Heart right ventricle (tissue), 16 donors: ENCODE data around the gene ZNF383. TPM values are rescaled to one million over a fixed set of nuclear protein-coding genes. Genes with fewer than 3 reads are reported as not detected.
"Not testable (repeated sequence)": the region's sequence is repeated elsewhere in the genome, so short reads cannot be mapped to it uniquely, and the experiment has no call there.

Experiments used
- ATAC-seq, 8 donors: fragments of 200-7000 bp; cut with Tn5 transposase; one replicate each; pipeline ENCODE4 v1.9.1; 2020; ENCODE audit warnings: mild to moderate bottlenecking in 8 of 8, moderate library complexity in 8 of 8, moderate number of reproducible peaks in 1 of 8
- DNase-seq, 2 donors: peaks; one replicate each; pipeline ENCODE4 v3.0.0-alpha.2; 2020
- H3K27ac ChIP-seq, 10 donors: fragments of 200-600 bp; sonication (generic) in 2 of 10; one replicate each; pipeline versions ENCODE4 v1.5.0 to v1.8.0; 2020 to 2022; ENCODE audit warnings: mild to moderate bottlenecking in 3 of 10
- H3K27me3 ChIP-seq, 7 donors: fragments of 200-600 bp; one replicate each; pipeline ENCODE4 v1.8.0; 2021 to 2022; ENCODE audit warnings: mild to moderate bottlenecking in 2 of 7
- H3K36me3 ChIP-seq, 9 donors: fragments of 200-600 bp; sonication (generic) in 1 of 9; one replicate each; pipeline versions ENCODE4 v1.5.0 to v1.8.0; 2020 to 2022; ENCODE audit warnings: mild to moderate bottlenecking in 2 of 9
- H3K4me1 ChIP-seq, 9 donors: fragments of 200-600 bp; sonication (generic) in 1 of 9; one replicate each; pipeline versions ENCODE4 v1.5.0 to v1.8.0; 2020 to 2022; ENCODE audit warnings: mild to moderate bottlenecking in 4 of 9
- H3K4me3 ChIP-seq, 10 donors: fragments of 200-600 bp; sonication (generic) in 2 of 10; one replicate each; pipeline versions ENCODE4 v1.5.0 to v1.8.0; 2020 to 2022; ENCODE audit warnings: mild to moderate bottlenecking in 7 of 10, moderate library complexity in 2 of 10
- H3K9me3 ChIP-seq, 11 donors: fragments of 200-600 bp in 10 of 11; sonication (generic) in 2 of 11; one replicate each; pipeline versions ENCODE4 v1.5.0 to v1.8.0; 2013 to 2022; ENCODE audit warnings: mild to moderate bottlenecking in 2 of 11, control low read depth in 1 of 11, moderate library complexity in 1 of 11
- WGBS, 2 donors: extraction: QIAGEN DNeasy Blood & Tissue Kit; methylation state at CpG; one replicate each; pipeline ENCODE4 v1.1.7; 2013; ENCODE audit warnings: inconsistent platforms in 1 of 2; 5-methylcytosine and 5-hydroxymethylcytosine counted together
- intact Hi-C, 10 donors: fragments of 100-400 bp; cut with DNase I; formaldehyde crosslinking; loops; one replicate each; pipeline versions ENCODE4 v1.11.1 to v1.14.2; 2022
- long read RNA-seq, 3 donors: library from polyadenylated mRNA; unstranded; transcript quantifications; one replicate each; pipeline ENCODE4 v2.0.0, GENCODE V29; 2020 to 2021
- polyA plus RNA-seq, 2 donors: library from polyadenylated mRNA; stranded (reverse); fragments of 200-250 nt; gene quantifications; one replicate each; pipeline ENCODE4 v1.2.3, GENCODE V29; 2013
- total RNA-seq, 10 donors: library from RNA; stranded (reverse); fragmentation: NEBNext Ultra II Directional in 3 of 10; extraction: Animal tissue kit (Norgen Biotek cat#: 25700) in 3 of 10; gene quantifications; one replicate each; pipeline versions ENCODE4 v1.2.1 to v1.2.4, GENCODE V29; 2021 to 2023
- TF ChIP-seq, protein P1 (sequence below), 9 donors: fragments of 200-600 bp; sonication (generic) in 2 of 9; IDR thresholded peaks; one replicate each; pipeline versions ENCODE4 v1.5.0 to v1.8.0; 2021 to 2022; ENCODE audit warnings: antibody characterized with exemption in 9 of 9, mild to moderate bottlenecking in 5 of 9, moderate library complexity in 1 of 9
- donor health status: Arrhythmogenic right ventricular cardiomyopathy.
- donor health status: ischemic (EF 13 %, LVEDD 7.1; RV severe dilation, severe dysfunction).
- donor health status: healthy with polysubstance abuse.
- donor health status: DM: no; HTN: yes; CAD: no.
- donor health status: DM: no; HTN: no; CAD: no.
- donor health status: ischemic (EF 25% LVEDD 6.9; RV normal size, moderate dysfunction).
- donor health status: ischemic (EF 25% LVEDD 5.7; RV mildly dilated, moderate dysfunction).
- donor health status: healthy.
- donor health status: DM: yes; HTN: yes; CAD: no.
- donor health status: Ischemic cardiomyopathy.
- donor health status: ischemic (EF 35%, LVEDD 5.7; RV mildly dilated, moderate dysfunction).
- donor health status: nonischemic (EF 11% LVEDD 7.7; RV severe dilation, severe dysfunction).
- donor health status: DM: yes; HTN: yes; CAD: no.
- donor health status: PGD.
- donor health status: ischemic (EF 29% LVEDD 5.4; RV normal size, mild dysfunction).
- donor health status: nonischemic (EF 23%, LVEDD 6.1; RV moderate dilation, normal function).

The ZNF383 gene
- 10 to 100 TPM in 3 of 10 donors, 1 to 10 TPM in 7; 8.1 to 12.7 (median 9.1) TPM for total RNA-seq
- 1 to 10 TPM; 2.7 to 7.1 TPM for polyA plus RNA-seq
- long read RNA-seq, donor 1, partial matches to known transcripts, result 0 of 5 reads
- long read RNA-seq, donor 1, other reads (novel, unspliced or antisense), result 5 of 5 reads
- long read RNA-seq, donor 2, partial matches to known transcripts, result 0 of 4 reads
- long read RNA-seq, donor 2, other reads (novel, unspliced or antisense), result 4 of 4 reads
- long read RNA-seq, donor 3, partial matches to known transcripts, result 0 of 6 reads
- long read RNA-seq, donor 3, other reads (novel, unspliced or antisense), result 6 of 6 reads

DNA sequence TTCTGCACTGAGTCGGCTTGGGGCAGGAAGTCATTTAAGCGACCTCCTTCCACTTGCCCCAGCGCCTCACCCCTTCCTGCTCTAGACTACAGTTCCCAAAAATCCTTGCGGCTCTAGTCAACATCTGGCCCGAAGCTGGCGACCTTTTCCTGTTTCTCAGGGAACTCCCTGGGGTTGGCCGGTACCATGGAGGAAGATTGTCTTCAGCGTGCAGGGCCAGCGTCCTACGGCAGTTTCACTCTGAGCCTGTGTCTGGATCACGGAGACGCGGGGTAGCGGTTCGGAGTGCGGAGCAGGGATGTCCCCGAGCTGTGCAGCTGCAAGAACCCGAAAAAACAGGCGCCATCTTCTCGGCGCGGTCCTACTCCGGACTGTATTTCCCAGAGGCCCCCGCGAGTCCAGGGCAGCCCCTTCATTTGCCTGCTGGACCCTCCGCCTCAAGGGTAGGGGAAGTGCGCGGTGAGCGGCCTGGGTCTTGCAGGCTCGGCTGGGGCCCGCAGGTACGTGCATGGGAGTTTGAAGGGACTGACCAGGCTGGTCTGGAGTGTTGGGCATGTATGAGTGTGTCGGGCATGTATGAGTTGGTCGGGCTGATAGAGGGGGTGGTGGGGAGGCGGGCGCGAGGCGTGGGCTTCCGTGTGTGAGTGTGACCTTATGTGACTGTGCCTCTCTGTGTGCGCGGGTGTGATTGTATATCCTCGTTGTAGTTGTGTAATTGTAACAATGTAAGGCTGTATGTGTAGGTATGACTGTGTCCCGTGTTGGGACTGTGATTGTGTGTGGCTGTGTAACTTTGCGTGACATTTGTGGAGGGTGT lies at the start of gene ZNF383:
ZNF383 (plus strand) TSS at position 440 of the 817 bp plus-strand sequence. CDS start 12,240 bp downstream, outside the sequence.
- Histone ChIP-seq H3K36me3 (peaks cover 0 to 36% (median 13%) of the 10 kb centered on the region in 9 donors), H3K9me3 (peaks cover 0 to 25% (median 0%) of the 10 kb centered on the region in 11 donors), H3K4me1 (peaks cover 0 to 23% (median 13%) of the 10 kb centered on the region in 9 donors), H3K4me3 (peak within 1 kb of the TSS; percentile 61 to 85 (median 74)), H3K27me3 (no peaks in the 10 kb centered on the region), H3K27ac (peak within 1 kb of the TSS; percentile 88 to 97 (median 93))
- intact Hi-C loops, result loop anchor here in 6 of 10 donors (5.0 to 10.0 kb wide), 6 partner anchors 46 to 246 kb away; partner anchors contain the start of genes ZNF585A (in 3 of the 6) and ZNF420 (in 1 of the 6)
- TF ChIP-seq, protein P1, sequence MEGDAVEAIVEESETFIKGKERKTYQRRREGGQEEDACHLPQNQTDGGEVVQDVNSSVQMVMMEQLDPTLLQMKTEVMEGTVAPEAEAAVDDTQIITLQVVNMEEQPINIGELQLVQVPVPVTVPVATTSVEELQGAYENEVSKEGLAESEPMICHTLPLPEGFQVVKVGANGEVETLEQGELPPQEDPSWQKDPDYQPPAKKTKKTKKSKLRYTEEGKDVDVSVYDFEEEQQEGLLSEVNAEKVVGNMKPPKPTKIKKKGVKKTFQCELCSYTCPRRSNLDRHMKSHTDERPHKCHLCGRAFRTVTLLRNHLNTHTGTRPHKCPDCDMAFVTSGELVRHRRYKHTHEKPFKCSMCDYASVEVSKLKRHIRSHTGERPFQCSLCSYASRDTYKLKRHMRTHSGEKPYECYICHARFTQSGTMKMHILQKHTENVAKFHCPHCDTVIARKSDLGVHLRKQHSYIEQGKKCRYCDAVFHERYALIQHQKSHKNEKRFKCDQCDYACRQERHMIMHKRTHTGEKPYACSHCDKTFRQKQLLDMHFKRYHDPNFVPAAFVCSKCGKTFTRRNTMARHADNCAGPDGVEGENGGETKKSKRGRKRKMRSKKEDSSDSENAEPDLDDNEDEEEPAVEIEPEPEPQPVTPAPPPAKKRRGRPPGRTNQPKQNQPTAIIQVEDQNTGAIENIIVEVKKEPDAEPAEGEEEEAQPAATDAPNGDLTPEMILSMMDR (IDR thresholded peaks at IDR 0.05), result peak in 1 of 9 donors; percentile 6
- ATAC-seq (peak; percentile 97 to 99 (median 98)), DNase-seq (peak; percentile 87 to 91)
- WGBS, 2 donors, result 1% methylated on average over 44 of the region's 44 CpGs

DNA sequence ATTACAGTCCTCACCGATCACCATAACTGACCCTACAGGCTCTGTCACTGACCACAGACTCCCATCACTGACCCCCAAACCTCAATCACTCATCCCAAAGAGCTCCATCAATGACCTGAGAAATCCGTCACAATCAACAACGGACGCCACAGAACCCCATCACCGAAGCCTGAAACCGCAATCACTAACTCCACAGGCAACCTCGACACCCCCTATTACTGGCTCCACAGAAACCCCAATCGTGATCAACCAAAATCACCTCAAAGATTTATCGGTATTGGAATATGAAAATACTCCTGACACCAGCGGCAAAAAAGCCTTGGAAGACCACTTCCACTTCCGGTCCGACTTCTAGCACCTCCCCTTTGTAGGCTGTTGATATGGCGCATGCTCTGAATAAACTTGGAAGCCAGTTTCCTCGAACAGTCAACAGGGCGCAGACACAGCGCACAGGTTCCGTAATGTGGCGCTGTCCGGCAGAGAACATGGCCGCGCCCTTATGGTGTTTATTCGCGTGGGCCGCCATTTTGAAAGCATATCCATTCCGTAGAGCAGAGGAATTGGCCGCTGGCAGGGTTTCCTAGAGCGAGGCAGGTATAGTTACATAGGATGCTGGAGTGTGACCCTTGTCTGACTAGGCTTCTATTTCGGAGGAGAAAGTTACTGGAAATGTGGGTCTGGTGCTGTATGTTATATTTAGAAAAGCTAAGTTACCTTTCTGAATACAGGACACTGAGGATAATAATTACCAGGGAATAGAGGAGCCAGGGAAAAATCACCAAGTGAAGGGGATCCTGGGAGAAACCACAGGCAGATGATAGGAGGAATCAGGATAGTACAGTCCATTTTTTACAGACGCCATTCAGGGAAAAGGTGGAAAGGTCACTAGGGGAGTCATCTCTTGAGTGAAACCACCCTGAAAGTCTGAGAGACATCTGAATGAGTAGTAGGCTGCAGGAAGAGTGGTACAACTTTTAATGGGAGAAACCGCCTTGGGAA lies 45.3 kb upstream of the ZNF383 start, which contains the start of gene ZNF585A:
ZNF585A (minus strand) TSS at position 328 of the 999 bp plus-strand sequence. CDS start 2,785 bp downstream, outside the sequence.
- Histone ChIP-seq H3K27me3 (no peaks in the 10 kb centered on the region), H3K27ac (peak within 1 kb of the TSS in 9 of 10 donors; percentile 47 to 82 (median 66)), H3K4me3 (peak within 1 kb of the TSS; percentile 45 to 78 (median 62)), H3K9me3 (peaks cover 0 to 83% (median 0%) of the 10 kb centered on the region in 11 donors), H3K36me3 (peaks cover 4 to 29% (median 27%) of the 10 kb centered on the region in 9 donors), H3K4me1 (peaks cover 0 to 11% (median 6%) of the 10 kb centered on the region in 9 donors)
- ATAC-seq (peak; percentile 100), DNase-seq (peak; percentile 86 to 95)
- TF ChIP-seq, protein P1 (IDR thresholded peaks at IDR 0.05), result peak in 6 of 9 donors; percentile 26 to 57 (median 39)
- intact Hi-C loops, result loop anchor here in 6 of 10 donors (1.0 to 5.0 kb wide), 7 partner anchors 38 to 295 kb away; partner anchors contain the start of genes ZNF383 (in 3 of the 6), ZNF585B (in 2 of the 6), ZNF420 (in 1 of the 6) and ZNF569 (in 1 of the 6)
- 5% methylated on average over 30 of the region's 30 CpGs for WGBS, 2 donors

DNA sequence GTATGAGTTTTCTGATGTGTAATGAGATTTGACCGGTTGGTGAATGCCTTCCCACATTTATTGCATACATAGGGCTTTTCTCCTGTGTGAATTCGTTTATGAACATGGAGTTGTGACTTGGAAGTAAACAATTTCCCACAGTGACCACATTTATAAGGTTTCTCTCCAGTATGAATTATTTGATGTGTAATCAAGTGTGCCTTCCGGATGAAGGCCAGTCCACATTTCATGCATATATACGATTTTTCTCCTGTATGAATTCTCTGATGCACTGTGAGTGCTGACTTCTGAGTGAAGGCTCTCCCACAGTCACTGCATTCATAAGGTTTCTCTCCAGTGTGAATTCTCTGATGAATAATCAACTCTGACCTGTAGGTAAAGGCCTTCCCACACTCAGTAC lies 31.9 kb upstream of the ZNF383 start:
- DNase-seq, H3K27me3 ChIP-seq, H3K27ac ChIP-seq, intact Hi-C loops, H3K4me3 ChIP-seq, H3K4me1 ChIP-seq, ATAC-seq: not testable (repeated sequence)
- 96 to 98% methylated on average over 4 of the region's 4 CpGs for WGBS, 2 donors
- Histone ChIP-seq H3K36me3 (peaks cover 10 to 82% (median 66%) of the 10 kb centered on the region in 9 donors), H3K9me3 (peaks cover 0 to 100% (median 63%) of the 10 kb centered on the region in 11 donors)

DNA sequence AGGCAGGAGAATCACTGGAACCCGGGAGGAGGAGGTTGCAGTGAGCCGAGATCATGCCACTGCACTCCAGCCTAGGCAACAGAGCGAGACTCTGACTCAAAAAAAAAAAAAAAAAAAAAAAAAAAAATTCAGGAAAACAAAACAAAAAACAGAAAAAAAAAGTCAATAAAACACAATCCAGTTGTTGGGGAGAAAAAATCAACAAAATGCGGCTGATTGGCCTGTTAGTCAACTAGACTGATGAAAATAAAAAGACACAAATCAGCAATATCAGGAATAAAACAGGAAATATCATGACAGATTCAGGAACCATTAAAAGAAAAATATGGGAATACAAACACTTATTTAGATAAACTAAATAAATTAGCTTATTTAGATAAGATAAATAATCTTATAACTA lies 22.8 kb upstream of the ZNF383 start:
- H3K27me3 ChIP-seq, intact Hi-C loops, H3K4me1 ChIP-seq, DNase-seq, H3K27ac ChIP-seq, ATAC-seq, H3K4me3 ChIP-seq: not testable (repeated sequence)
- peaks cover 0 to 100% (median 26%) of the 10 kb centered on the region in 11 donors for H3K9me3 ChIP-seq
- 96% methylated on average over 4 of the region's 4 CpGs for WGBS, 2 donors
- H3K36me3 ChIP-seq, result peaks cover 0 to 100% (median 84%) of the 10 kb centered on the region in 9 donors

GRCh38 chr19:37197115-37197514 lies 20.9 kb upstream of the ZNF383 start:
- 98 to 99% methylated on average over 5 of the region's 5 CpGs for whole genome bisulfite sequencing, 2 donors
- H3K9me3 ChIP-seq, result peaks cover 0 to 100% (median 17%) of the 10 kb centered on the region in 11 donors
- H3K27ac ChIP-seq, H3K27me3 ChIP-seq, intact Hi-C loops, DNase-seq, ATAC-seq, H3K4me1 ChIP-seq, H3K4me3 ChIP-seq: not testable (repeated sequence)
- peaks cover 0 to 100% (median 84%) of the 10 kb centered on the region in 9 donors for H3K36me3 ChIP-seq
